ENCODE data around the gene STK11.
A peak's percentile ranks its signal among the peaks of the same experiment; 100 is the strongest.

STK11 gene

GRCh38 chr19:1275260-1275975 lies 69.8 kb downstream of the STK11 start, which contains the start of gene FAM174C:
TSS of gene FAM174C (plus strand) at chr19:1275530. CDS start at chr19:1275550, 20 bp downstream.
- DNase-seq = peak; percentile 97

- no peak for DNase-seq
Observed at GRCh38 chr19:1275976-1276627, 70.5 kb downstream of the STK11 start.

- DNase-seq = peak; percentile 49
Observed at GRCh38 chr19:1276628-1277022, 71.0 kb downstream of the STK11 start.

- DNase-seq = no peak
Observed at GRCh38 chr19:1277061-1277460, 71.5 kb downstream of the STK11 start.
